WTC11 (cell line): Measurements from ENCODE around the gene GTF2H4. TPM values are rescaled to one million over a fixed set of nuclear protein-coding genes. Genes with fewer than 3 reads are reported as not detected.

ENCODE experiments used
- ATAC-seq: fragments of 200-7000 bp; cut with Tn5 transposase; 2 replicates; pipeline ENCODE4 v1.10.0; 2021; ENCODE audit warnings: mild to moderate bottlenecking, moderate library complexity
- CTCF ChIA-PET: fragments of 300-600 bp; sonication (Branson Sonifier 250); formaldehyde crosslinking; loops from one replicate; lab custom pipeline; 2021; ENCODE audit warnings: antibody characterized with exemption; lab: Charles Lee
- POLR2A ChIA-PET: fragments of 350-600 bp; sonication (Branson Sonifier 250); formaldehyde crosslinking; loops from one replicate; lab custom pipeline; 2021; ENCODE audit warnings: antibody characterized with exemption; lab: Charles Lee
- DNase-seq: peaks from one replicate; pipeline ENCODE4 v3.0.0; 2021; ENCODE audit warnings: low spot score
- H3K27ac Mint-ChIP-seq: 2 replicates; pipeline ENCODE4 v1.8.0; 2021; ENCODE audit warnings: mixed read lengths
- H3K27me3 Mint-ChIP-seq: 2 replicates; pipeline ENCODE4 v1.8.0; 2021; ENCODE audit warnings: low read depth, mild to moderate bottlenecking, moderate library complexity, mixed read lengths
- H3K36me3 Mint-ChIP-seq: 2 replicates; pipeline ENCODE4 v1.8.0; 2021; ENCODE audit warnings: mixed read lengths
- H3K4me1 Mint-ChIP-seq: 2 replicates; pipeline ENCODE4 v1.8.0; 2022; ENCODE audit warnings: mixed read lengths
- H3K4me3 Mint-ChIP-seq: 2 replicates; pipeline ENCODE4 v1.8.0; 2021; ENCODE audit warnings: mild to moderate bottlenecking, moderate library complexity, mixed read lengths
- H3K9me3 Mint-ChIP-seq: 2 replicates; pipeline ENCODE4 v1.8.0; 2021; ENCODE audit warnings: mixed read lengths
- ATF1 ChIP-seq: sonication (generic); formaldehyde crosslinking; IDR thresholded peaks from 2 replicates; pipeline ENCODE4 v1.8.1; 2023; ENCODE audit warnings: mild to moderate bottlenecking, moderate library complexity, missing genetic modification reagents
- E2F5 ChIP-seq: sonication (generic); formaldehyde crosslinking; IDR thresholded peaks from 2 replicates; pipeline ENCODE4 v1.8.1; 2022; ENCODE audit warnings: mild to moderate bottlenecking, moderate library complexity, missing genetic modification reagents
- ELF4 ChIP-seq: sonication (generic); formaldehyde crosslinking; IDR thresholded peaks from 2 replicates; pipeline ENCODE4 v1.8.1; 2022; ENCODE audit warnings: low read depth, mild to moderate bottlenecking, moderate library complexity, missing genetic modification reagents
- ESRRA ChIP-seq: sonication (generic); formaldehyde crosslinking; IDR thresholded peaks from 2 replicates; pipeline ENCODE4 v1.8.1; 2022; ENCODE audit warnings: mild to moderate bottlenecking, missing genetic modification reagents, borderline replicate concordance
- MLX ChIP-seq: sonication (generic); formaldehyde crosslinking; IDR thresholded peaks from 2 replicates; pipeline ENCODE4 v1.8.1; 2023; ENCODE audit warnings: mild to moderate bottlenecking, missing genetic modification reagents, moderate library complexity
- NFYB ChIP-seq: sonication (generic); formaldehyde crosslinking; conservative IDR thresholded peaks from 2 replicates; pipeline ENCODE4 v1.8.0; 2022; ENCODE audit warnings: low read depth, missing genetic modification reagents
- PREB ChIP-seq: sonication (generic); formaldehyde crosslinking; IDR thresholded peaks from 2 replicates; pipeline ENCODE4 v1.8.1; 2022; ENCODE audit warnings: mild to moderate bottlenecking, missing genetic modification reagents, moderate library complexity, borderline replicate concordance
- ZNF263 ChIP-seq: sonication (generic); formaldehyde crosslinking; IDR thresholded peaks from 2 replicates; pipeline ENCODE4 v1.8.1; 2022; ENCODE audit warnings: low read depth, mild to moderate bottlenecking, moderate library complexity, missing genetic modification reagents
- ZNF416 ChIP-seq: fragments of 250-450 bp; sonication (Bioruptor Pico); IDR thresholded peaks from 2 replicates; pipeline ENCODE4 v1.9.0; 2021; ENCODE audit warnings: mild to moderate bottlenecking, inconsistent platforms
- ZNF671 ChIP-seq: fragments of 250-450 bp; sonication (Bioruptor Pico); IDR thresholded peaks from 2 replicates; pipeline ENCODE4 v1.8.0; 2021; ENCODE audit warnings: mild to moderate bottlenecking
- total RNA-seq: library from RNA; stranded (reverse); gene quantifications from 3 replicates; pipeline ENCODE4 v1.2.3, GENCODE V29; 2021
- TF ChIP-seq, protein P1 (sequence below): fragments of 200-600 bp; IDR thresholded peaks from 2 replicates; pipeline ENCODE4 v1.8.0; 2022; ENCODE audit warnings: antibody characterized with exemption
- TF ChIP-seq, protein P2 (sequence below): fragments of 250-450 bp; sonication (Bioruptor Pico); conservative IDR thresholded peaks from 2 replicates; pipeline ENCODE4 v1.9.0; 2021; ENCODE audit warnings: mild to moderate bottlenecking

The GTF2H4 gene
- total RNA-seq, 1 experiment from 2014 or later, result 49.2 TPM

- ChIA-PET POLR2A (no interaction called here), CTCF (interaction anchor here (0.9 to 13.3 kb wide), 3 partner anchors 32 to 47 kb away, joined by 3 to 164 read pairs (median 11); no protein-coding TSS in a partner anchor)
- no peak overlapping the region for H3K4me3 Mint-ChIP-seq
- TF ChIP-seq, protein P1, sequence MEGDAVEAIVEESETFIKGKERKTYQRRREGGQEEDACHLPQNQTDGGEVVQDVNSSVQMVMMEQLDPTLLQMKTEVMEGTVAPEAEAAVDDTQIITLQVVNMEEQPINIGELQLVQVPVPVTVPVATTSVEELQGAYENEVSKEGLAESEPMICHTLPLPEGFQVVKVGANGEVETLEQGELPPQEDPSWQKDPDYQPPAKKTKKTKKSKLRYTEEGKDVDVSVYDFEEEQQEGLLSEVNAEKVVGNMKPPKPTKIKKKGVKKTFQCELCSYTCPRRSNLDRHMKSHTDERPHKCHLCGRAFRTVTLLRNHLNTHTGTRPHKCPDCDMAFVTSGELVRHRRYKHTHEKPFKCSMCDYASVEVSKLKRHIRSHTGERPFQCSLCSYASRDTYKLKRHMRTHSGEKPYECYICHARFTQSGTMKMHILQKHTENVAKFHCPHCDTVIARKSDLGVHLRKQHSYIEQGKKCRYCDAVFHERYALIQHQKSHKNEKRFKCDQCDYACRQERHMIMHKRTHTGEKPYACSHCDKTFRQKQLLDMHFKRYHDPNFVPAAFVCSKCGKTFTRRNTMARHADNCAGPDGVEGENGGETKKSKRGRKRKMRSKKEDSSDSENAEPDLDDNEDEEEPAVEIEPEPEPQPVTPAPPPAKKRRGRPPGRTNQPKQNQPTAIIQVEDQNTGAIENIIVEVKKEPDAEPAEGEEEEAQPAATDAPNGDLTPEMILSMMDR, result no peak
- TF ChIP-seq ZNF263 (no peak), ESRRA (CRISPR knock-in tag) (no peak), PREB (CRISPR knock-in tag) (no peak), ATF1 (CRISPR knock-in tag) (no peak), E2F5 (CRISPR knock-in tag) (no peak), ELF4 (CRISPR knock-in tag) (no peak), NFYB (no peak), MLX (no peak), ZNF416 (CRISPR knock-in tag) (no peak)
- TF ChIP-seq, protein P2, sequence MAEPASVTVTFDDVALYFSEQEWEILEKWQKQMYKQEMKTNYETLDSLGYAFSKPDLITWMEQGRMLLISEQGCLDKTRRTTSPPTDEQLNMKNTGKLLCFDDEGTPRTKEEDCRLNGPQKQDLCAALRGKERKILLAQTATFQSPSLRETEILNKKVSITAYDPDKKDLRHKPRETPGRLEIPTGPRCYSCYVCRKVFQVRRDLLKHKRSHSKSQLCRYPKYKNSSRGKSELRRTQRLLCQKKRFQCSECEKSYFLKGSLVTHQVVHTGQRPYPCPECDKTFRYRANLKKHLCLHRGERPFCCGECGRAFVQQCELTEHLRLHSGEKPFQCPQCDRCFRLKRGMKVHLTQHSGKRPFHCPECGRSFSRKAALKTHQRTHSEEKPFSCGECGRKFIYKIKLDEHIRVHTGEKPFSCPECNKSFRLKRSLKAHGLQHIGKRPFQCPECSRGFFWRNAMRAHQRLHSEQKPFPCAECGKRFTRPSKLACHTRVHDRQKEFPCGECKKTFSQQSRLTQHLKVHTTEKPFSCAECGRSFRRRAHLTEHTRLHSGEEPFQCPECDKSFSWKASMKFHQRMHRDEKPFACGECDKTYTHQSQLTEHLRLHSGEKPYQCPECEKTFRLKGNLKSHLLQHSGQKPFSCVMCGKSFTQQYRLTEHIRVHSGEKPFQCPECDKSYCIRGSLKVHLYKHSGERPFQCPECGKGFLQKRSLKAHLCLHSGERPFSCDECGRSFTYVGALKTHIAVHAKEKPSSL (CRISPR knock-in tag), result no peak
- TF ChIP-seq, all 79 proteins: peak for 0
- H3K4me1 Mint-ChIP-seq, result peaks cover 42% of the 10 kb centered on the region
- no peak overlapping the region for H3K27ac Mint-ChIP-seq
- peaks cover 34% of the 10 kb centered on the region for H3K36me3 Mint-ChIP-seq
- DNase-seq (no peak), ATAC-seq (no peak)
- H3K27me3 Mint-ChIP-seq, result peaks cover 13% of the 10 kb centered on the region
- peaks cover 40% of the 10 kb centered on the region for H3K9me3 Mint-ChIP-seq
Measured at GRCh38 chr6:30875244-30876038, 32.6 kb upstream of the GTF2H4 start.

DNA sequence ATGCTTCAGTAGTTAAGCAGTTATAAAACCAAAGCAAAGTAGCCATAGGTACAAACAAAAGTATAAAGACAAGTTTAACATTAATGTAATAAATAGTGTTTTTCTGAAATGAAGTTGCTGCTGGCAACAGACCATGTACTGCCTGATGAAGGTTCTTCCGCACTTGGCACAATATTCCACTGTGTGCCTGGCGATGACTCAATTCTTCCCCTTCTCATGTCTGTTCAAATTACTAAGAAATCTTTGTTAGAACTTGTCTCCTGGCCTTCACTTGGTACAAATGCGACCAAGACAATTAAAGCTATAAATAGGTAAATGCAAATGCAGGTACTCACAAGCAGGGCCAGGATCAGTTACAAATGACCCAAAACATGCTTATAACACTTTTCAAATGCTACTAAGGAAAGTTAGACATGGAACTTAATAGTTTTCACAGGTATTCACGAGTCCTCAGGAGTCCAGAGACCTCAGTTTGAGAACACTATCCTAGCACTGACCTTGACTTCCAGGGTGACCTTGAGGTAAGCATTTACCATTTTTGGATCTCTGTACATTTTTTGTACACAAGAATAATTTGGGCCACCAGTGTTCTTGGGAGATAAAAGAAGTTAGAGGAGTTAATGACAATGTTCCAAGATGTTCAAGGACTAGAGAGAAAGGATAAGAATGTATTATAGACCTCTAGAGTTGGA lies 31.8 kb upstream of the GTF2H4 start:
- H3K27me3 Mint-ChIP-seq, result peaks cover 8% of the 10 kb centered on the region
- H3K4me1 Mint-ChIP-seq, result peaks cover 47% of the 10 kb centered on the region
- TF ChIP-seq ZNF671 (CRISPR knock-in tag), result no peak
- ATAC-seq, result no peak
- H3K4me3 Mint-ChIP-seq, result no peak overlapping the region
- H3K27ac Mint-ChIP-seq, result no peak overlapping the region
- DNase-seq, result no peak
- ChIA-PET CTCF (interaction anchor here (0.9 to 13.3 kb wide), 4 partner anchors 31 to 52 kb away, joined by 3 to 164 read pairs (median 8); no protein-coding TSS in a partner anchor), POLR2A (no interaction called here)
- peaks cover 28% of the 10 kb centered on the region for H3K36me3 Mint-ChIP-seq
- H3K9me3 Mint-ChIP-seq, result peaks cover 32% of the 10 kb centered on the region
